A549 (cell line): ENCODE measurements around the gene RGS1.

Source experiments
- MYC ChIP-seq: IDR thresholded peaks from 2 replicates; pipeline ENCODE4 v1.6.1; 2012; ENCODE audit warnings: mild to moderate bottlenecking, inconsistent platforms, low read length, improper control_type of control experiment, borderline replicate concordance
- POLR2A ChIP-seq: IDR thresholded peaks from 2 replicates; pipeline ENCODE4 v1.6.1; 2012; ENCODE audit warnings: mild to moderate bottlenecking, low read length
- ZFP36 ChIP-seq: fragments of 450-650 bp; IDR thresholded peaks from 2 replicates; pipeline ENCODE4 v1.6.1; 2014; ENCODE audit warnings: borderline replicate concordance; ENCODE audit not compliant: partially characterized antibody

DNA sequence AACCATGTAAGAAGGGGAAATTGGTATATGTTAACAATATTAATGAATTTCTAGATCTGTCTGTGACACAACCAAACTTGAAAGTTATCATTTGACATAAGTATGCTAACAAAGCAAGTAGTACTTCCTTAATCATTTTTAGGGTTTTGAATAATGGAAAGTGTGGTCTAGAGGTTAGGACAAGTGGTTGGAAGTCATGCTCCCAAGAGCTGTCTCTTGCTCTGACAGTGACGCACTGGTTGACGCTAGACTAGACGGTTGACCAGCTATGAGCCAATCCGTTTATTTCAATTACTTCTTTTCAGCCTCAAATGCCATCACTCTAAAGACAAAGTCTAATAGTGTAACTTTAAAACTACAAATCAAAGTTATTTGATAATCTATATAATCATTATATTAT lies 20.7 kb upstream of the RGS1 start:
- no peak for TF ChIP-seq POLR2A
- TF ChIP-seq MYC = no peak
- no peak for TF ChIP-seq ZFP36
